HG03571 (cell line): ENCODE results near the gene SEMA5A.

Experiments
- ATAC-seq: cut with Tn5 transposase; IDR thresholded peaks from one replicate; pipeline ENCODE4 v1.9.1; 2021; ENCODE audit not compliant: unreplicated experiment

Gene SEMA5A

GRCh38 chr5:9451037-9451436, 94.8 kb downstream of the SEMA5A start:
- no peak for ATAC-seq

DNA sequence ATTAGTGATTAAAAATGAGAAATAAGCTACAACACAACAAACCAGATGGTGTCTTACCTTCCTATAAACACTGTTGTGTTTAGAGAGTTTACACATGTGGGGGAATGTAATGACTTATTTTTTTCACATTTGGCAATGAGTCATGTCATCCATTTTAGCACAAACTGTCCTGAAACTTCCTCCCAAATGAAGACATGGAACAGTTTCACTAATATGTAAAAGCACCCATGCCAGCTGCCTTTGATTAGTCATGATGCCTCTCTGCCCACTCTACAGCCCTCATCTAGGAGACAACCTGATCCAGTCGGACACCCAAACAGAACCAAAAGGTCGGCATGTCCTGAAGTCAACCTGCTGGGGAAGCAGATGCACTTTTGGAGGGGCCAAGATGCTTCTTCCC, 98.2 kb downstream of the SEMA5A start:
- ATAC-seq, result no peak

- ATAC-seq, result no peak
Measured at GRCh38 chr5:9445826-9446388, 100.0 kb downstream of the SEMA5A start.

DNA sequence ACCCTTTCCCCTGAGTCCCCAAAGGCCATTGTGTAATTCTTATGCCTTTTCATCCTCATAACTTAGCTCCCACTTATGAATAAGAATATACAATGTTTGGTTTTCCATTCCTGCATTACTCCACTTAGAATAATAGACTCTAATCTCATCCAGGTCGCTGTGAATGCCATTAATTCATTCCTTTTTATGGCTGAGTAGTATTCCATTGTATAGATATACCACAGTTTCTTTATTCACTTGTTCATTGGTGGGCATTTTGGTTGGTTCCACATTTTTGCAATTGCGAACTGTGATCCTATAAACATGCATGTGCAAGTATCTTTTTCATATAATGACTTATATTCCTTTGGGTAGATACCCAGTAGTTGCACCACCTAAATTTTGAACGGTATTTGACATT, 101.5 kb downstream of the SEMA5A start:
- ATAC-seq, result no peak

DNA sequence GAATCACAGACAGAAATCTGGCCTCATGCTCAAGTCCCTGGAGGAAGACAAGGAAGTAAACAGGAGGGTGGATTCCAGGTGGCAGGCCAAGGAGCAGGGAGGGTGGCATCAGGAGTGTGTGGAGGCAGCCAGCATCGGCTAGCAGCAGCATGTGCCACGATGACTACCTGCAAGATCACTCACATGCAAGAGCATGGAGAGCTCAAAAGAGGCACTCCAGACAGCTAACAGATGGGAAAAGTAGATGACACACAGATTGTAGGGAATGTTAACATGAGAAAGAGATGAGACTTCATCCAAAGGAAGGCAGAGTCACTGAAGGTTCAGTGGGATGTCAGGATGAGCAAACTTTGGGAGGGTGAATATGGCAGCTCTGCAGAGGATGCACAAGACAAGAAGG, 104.3 kb downstream of the SEMA5A start:
- ATAC-seq, result no peak

DNA sequence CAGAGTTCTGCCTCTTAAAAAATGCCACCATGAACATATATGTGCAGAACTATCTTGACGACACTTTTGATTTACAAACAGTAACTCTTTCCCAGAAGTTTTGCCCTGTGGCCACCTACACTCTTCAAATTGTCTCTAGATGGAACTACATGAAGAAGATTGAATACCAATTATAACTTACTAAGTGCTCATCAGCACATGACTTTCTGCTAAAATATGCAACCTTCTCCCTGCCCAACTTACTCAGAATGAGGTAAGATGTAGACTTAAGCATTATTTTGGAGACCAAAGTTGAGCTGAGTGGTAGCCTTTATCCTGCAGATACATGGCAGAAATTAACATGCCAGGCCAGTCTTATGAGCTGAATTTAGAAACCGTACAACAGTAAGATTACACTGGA, 105.4 kb downstream of the SEMA5A start:
- no peak for ATAC-seq

GRCh38 chr5:9439531-9440292, 106.2 kb downstream of the SEMA5A start:
- no peak for ATAC-seq

GRCh38 chr5:9438596-9439354, 107.1 kb downstream of the SEMA5A start:
- no peak for ATAC-seq

DNA sequence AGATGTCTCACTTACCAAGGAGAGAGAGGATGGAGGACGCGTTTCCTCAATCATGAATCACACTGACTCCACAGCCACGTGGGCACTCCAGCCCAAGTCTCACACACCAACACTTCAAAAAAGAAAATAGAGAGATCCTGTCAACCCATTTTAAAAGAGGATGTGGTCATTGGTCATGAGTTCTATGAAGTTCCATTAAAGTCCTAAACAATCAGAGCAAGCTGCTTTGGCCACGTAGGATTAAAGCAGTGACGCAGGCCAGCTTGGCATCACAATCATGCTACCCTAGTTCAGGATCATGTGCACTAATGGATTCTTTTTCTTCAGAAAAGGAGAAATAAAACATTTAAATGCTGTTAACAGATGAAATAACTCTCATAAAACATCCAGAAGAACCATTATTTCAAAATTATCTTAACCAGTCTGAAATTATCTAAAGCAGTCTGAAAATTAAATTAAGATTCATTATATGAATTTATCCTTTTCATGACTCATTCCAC, 108.1 kb downstream of the SEMA5A start:
- ATAC-seq, result no peak

DNA sequence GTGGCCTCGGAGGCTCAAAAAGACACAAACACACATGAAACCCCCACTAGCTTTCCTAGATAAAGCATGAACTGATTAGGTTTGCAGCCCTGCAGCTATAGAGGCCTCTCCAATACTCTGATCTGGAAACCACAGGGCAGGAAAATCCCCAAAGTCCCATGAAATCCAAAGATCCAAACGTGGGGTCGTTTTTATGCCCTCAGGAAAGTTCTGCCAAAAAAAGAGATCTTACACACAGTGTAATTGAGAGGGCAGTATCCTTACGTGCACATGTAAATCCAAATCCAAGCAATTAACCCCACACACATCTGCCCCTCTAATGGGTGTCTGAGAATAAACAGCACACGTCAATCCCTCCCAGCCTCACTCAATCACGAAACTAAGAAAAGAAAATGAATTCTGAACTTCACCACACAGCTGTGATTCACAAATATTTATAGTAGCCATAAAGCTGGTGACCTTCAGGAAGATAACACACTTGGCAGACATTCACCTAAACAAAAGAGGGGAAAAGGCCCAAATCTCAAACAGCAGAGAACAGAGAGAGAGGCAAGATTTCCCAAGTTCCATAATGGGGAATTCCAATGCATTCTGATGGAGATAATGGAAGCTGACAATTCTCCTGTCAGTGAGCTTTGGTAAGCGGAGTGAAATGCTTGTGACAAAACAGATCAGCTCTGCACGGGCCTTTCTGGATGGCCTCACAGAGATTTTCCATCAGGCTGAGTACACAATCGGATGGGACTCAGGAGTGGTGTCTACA, 114.2 kb downstream of the SEMA5A start:
- ATAC-seq, result no peak

DNA sequence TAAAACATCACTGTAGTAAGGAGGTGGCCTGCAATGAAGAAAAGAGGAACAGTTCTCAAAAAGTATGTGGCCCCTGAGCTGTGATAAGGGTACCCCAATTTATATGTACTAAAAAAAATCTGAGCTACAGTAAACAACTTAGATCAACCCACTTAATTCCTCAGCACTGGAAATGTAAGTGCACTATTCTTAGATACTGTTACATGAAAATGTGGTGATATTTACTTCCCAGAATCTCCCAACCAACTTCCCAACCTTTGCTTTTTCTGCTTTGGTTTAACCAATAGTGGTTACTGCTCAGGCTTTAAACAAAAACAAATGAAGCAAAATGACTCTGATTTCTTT, 114.8 kb downstream of the SEMA5A start:
- no peak for ATAC-seq

DNA sequence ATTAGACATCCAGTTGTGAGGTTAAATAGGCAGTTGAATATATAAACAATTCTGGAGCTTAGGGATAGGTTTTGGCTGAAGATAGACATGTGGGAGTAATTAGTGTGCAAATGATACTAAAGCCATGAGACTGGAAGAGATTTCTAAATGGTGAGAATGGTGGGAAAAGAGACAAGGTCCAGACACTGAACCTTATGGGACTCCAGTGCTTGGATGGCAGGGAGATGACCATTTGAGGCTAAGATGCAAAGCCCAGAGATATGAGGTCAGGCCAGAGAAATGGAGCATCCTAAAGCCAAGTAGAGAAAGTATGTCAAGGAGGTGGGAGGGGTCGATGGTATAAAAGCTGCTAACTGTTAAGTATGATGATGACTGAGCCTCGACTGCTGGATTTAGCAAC, 115.6 kb downstream of the SEMA5A start:
- ATAC-seq, result no peak

DNA sequence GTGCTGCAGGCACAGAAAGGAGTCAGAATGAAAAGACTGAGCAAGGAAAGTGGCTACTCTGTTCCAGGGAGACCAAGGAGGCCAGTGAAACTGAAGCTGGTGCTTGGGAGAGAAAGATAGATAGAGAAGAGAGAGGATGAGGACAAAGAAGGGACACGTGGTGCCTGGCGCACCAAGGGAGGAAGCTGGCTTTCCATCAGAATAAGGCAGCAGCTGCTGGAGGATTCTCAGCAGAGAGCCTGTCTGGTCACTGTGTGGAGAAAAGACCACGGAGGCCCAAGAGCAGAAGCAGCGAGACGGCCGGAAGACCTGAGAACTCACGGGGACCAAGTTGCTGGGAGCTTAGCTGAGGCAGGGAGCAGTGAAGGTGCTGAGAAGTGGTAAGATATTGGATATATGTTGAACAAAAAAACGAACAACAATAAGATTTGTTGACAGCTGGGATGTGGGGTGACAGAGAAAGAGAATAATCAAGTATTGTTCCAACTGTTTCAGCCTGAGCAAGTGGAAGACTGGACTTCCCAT, 116.1 kb downstream of the SEMA5A start:
- ATAC-seq, result no peak

GRCh38 chr5:9428272-9428671, 117.6 kb downstream of the SEMA5A start:
- ATAC-seq, result no peak

GRCh38 chr5:9425710-9426109, 120.2 kb downstream of the SEMA5A start:
- no peak for ATAC-seq

GRCh38 chr5:9423571-9423970, 122.3 kb downstream of the SEMA5A start:
- no peak for ATAC-seq

GRCh38 chr5:9421884-9422283, 124.0 kb downstream of the SEMA5A start:
- no peak for ATAC-seq

DNA sequence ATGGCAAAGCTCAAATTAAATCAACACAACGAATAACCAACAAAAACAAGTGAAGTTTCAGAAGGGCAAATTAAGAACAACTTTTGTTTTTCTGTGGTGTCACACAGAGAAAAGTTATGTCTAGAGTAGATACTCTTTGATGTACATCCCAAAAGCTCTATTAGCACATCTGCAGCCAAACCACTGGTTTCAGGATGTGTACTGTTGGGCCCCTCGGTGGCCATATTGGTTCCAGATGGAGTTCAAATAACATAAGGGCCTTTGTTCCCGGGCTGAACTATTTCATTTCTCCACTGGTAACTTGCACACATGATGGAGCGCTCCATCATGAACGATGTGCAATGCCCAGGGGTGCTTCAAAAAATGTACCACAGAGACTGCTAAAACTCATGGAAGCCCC, 126.1 kb downstream of the SEMA5A start:
- no peak for ATAC-seq

- ATAC-seq, result no peak
Measured at GRCh38 chr5:9415566-9415965, 130.3 kb downstream of the SEMA5A start.

DNA sequence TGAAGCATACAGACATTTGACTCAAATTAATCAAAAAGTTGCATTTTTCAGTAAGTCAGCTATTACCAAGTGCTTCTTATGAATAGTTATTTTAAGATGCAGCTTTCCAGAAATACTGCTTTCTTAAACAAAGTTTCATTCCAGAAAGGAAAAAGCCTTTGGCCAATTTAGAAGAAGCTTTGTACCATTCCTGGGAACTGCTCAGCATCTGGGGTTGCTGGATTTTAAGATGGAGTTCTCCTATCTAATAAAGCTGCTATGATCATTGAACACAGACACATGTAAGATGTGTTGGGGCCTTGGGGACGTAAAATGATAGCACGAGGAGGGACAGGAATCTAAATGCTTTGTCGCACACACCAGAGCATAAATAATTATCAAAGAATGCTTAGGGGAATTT, 130.8 kb downstream of the SEMA5A start:
- ATAC-seq, result no peak

GRCh38 chr5:9411142-9411541, 134.7 kb downstream of the SEMA5A start:
- ATAC-seq, result no peak
